ENCODE measurements around the gene SERINC5.

SERINC5 gene

GRCh38 chr5:80068246-80068636 is 187.6 kb downstream of the SERINC5 start:
- H3K27ac ChIP-seq = no peak overlapping the region
- TF ChIP-seq EZH2 (IDR thresholded peaks at IDR 0.05) = no peak
- no peaks in the 10 kb centered on the region for H3K36me3 ChIP-seq (ENCODE audit: insufficient read depth, low read length)
- DNase-seq (ENCODE audit: low read depth, low spot score) = no peak
- H3K9ac ChIP-seq (ENCODE audit: insufficient read length) = no peak overlapping the region
- H3K4me3 ChIP-seq = no peak overlapping the region
- no peaks in the 10 kb centered on the region for H3K9me3 ChIP-seq (ENCODE audit: low read depth, low read length)

- no peaks in the 10 kb centered on the region for H3K9me3 ChIP-seq (ENCODE audit: low read depth, low read length)
- H3K4me3 ChIP-seq = no peak overlapping the region
- H3K36me3 ChIP-seq (ENCODE audit: insufficient read depth, low read length) = no peaks in the 10 kb centered on the region
- H3K27ac ChIP-seq = no peak overlapping the region
- no peak for DNase-seq (ENCODE audit: low read depth, low spot score)
- no peak overlapping the region for H3K9ac ChIP-seq (ENCODE audit: insufficient read length)
- no peak for TF ChIP-seq EZH2 (IDR thresholded peaks at IDR 0.05)
- TF ChIP-seq POLR2AphosphoS5 (IDR thresholded peaks at IDR 0.05; ENCODE audit: borderline replicate concordance, low read depth, low read length) = no peak
- TF ChIP-seq FOXP2 (optimal IDR thresholded peaks at IDR 0.05; ENCODE audit: control extremely low read depth, extremely low read length, insufficient read depth) = no peak
Measured at GRCh38 chr5:80067531-80068245, 188.2 kb downstream of the SERINC5 start.

GRCh38 chr5:80067016-80067415 is 188.8 kb downstream of the SERINC5 start:
- no peak overlapping the region for H3K27ac ChIP-seq
- no peak for DNase-seq (ENCODE audit: low read depth, low spot score)
- TF ChIP-seq FOXP2 (optimal IDR thresholded peaks at IDR 0.05; ENCODE audit: control extremely low read depth, extremely low read length, insufficient read depth) (no peak), POLR2AphosphoS5 (IDR thresholded peaks at IDR 0.05; ENCODE audit: borderline replicate concordance, low read depth, low read length) (no peak), EZH2 (IDR thresholded peaks at IDR 0.05) (no peak)

GRCh38 chr5:80064124-80064523 is 191.7 kb downstream of the SERINC5 start:
- no peak overlapping the region for H3K27ac ChIP-seq
- no peak overlapping the region for H3K9ac ChIP-seq (ENCODE audit: insufficient read length)
- no peak overlapping the region for H3K4me3 ChIP-seq
- no peak for DNase-seq (ENCODE audit: low read depth, low spot score)
- no peaks in the 10 kb centered on the region for H3K36me3 ChIP-seq (ENCODE audit: insufficient read depth, low read length)
- no peaks in the 10 kb centered on the region for H3K9me3 ChIP-seq (ENCODE audit: low read depth, low read length)
- TF ChIP-seq FOXP2 (optimal IDR thresholded peaks at IDR 0.05; ENCODE audit: control extremely low read depth, extremely low read length, insufficient read depth) (no peak), EZH2 (IDR thresholded peaks at IDR 0.05) (no peak), POLR2AphosphoS5 (IDR thresholded peaks at IDR 0.05; ENCODE audit: borderline replicate concordance, low read depth, low read length) (no peak)

More at GRCh38 chr5:80067016-80067415, 188.8 kb downstream of the SERINC5 start:
- Histone ChIP-seq H3K4me3 (no peak overlapping the region), H3K36me3 (ENCODE audit: insufficient read depth, low read length) (no peaks in the 10 kb centered on the region), H3K9me3 (ENCODE audit: low read depth, low read length) (no peaks in the 10 kb centered on the region), H3K9ac (ENCODE audit: insufficient read length) (no peak overlapping the region)
